Embryonic facial prominence (tissue), 1 donor: ENCODE data around the gene COL13A1.

Source experiments
- DNase-seq: peaks from one replicate; pipeline ENCODE4 v3.0.0-alpha.2; 2016; ENCODE audit errors: extremely low spot score

The COL13A1 gene

DNA sequence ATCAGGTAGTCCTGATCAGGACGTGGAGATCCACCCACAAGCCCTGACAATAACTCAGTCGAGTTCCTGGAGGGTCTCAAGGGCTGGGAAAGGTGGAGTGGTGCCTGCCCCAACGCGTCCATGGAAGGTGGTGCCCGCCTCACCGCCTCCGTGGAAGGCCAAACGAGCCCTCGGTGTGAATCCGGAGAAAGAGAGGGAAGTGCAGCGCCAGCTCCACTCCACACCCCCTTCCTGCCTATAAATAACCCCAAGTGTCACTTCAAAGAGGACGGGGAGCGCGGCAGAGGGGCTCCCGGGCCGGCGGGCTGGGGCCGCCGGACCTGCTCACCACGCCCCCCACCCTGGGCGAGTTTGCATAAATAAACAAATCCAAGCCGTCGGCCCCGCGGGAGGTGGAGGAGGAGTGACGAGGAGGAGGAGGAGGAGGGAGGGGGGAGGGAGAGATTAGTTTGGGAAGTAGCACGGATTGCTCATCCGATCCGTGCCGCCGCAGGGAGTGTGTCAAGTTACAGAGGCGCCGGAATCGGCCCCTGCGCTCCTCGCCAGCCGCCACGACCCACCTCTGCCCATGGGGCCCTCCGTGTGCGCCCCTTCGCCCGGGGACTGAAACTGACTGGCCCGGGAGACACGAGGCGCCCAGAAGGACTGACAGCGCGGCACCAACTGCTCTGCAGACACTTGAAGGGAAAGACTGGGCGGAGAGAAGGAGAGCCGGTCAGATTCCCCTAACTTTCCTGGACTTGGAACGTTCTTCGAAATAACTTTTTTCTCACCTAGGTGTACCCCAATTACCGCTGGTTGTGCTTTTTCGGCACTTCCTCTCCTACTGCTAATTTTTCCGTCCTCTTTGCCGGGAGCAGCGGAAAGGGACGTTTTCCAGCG is at the start of gene COL13A1:
TSS of gene COL13A1 (plus strand) at position 473 of the 882 bp plus-strand sequence. CDS start 518 bp downstream, outside the sequence.
- DNase-seq = peak; percentile 33

DNA sequence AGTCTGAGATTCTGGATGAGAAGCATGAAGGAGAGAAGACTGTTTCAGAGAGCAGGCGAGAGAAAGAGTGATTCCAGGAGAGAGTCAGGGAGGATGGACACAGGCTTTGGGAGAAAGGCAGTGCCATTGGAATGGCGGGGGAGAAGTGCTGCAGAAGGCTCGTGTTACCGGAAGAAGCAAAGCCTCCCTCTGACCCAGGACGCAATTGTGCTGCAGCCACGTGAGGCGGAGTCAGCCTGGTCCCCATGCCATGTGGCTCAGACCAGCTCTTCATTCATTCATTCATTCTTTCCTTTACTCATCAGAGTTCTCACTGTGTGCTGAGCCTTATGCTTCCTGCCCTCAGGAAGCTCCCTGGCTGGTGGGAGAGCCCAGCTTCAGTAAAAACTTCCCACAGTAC is 49.2 kb upstream of the COL13A1 start:
- no peak for DNase-seq

DNA sequence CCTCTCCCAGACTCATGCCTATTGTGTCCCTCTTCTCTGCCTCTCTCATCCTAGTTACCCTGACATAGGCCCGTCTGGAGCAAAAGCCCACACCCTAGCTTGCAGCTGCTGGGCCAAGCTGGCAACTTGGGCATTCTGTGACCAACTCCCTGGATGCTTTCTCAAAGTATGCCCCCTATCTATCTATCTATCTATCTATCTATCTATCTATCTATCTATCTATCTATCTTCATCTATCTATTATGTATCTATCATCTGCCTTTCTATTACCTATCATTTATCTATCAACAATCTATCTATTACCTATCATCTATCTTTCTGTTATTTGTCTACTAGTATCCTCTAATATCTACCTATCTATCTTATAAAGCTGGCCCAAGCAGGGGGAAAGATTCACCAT is 45.4 kb upstream of the COL13A1 start:
- DNase-seq = no peak

DNA sequence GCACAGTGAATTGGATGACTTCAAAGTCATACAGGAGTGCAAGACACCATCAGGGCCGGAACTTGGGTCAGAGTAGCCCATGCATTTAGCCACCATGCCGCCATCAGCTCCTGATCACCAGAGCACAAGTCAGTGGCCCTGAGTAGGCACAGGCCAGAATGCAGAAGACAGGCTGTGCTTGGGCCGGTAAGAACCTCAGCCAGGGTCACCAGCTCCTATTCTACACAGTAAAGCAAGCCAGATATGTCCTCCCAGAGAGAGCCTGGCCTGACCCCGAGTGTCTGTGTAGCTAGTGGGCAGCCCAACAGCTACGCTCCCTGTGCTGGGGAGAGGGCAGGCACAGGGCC is 44.5 kb upstream of the COL13A1 start:
- no peak for DNase-seq

DNA sequence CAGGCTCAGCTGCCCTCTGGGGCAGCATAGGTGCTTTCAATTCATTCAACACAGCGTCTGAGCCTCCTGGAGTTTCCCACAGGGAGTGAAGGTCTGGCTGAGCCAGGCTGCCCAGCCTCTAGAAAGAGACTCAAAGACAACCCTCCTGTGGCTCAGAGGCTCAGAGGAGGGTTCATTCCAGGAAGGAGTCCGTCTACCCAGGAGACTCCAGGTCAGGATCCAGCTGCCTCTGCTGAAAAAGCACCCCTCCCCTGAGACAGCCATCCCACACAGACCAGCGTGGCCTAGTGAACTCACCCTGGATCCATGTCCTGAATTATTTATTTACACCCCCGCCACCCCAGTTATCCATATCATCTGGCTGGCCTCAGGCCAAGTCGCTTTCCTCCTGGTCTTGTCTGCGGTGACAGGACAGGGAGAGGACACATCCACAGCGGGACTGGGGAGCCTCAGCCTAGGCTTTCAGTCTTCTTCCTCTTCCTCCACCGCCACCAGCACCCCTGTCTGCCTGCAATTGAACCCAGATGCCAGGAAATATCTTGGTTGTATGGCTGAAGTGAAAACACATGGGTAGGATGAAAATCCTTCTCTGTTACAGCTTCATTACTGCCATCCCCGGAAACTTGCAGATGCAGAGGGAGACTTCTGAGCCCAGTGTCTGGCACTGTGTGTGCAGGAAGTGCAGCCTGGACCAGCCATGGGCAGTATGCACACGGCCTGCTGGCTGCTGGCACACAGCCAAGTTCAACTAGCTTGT is 44.0 kb upstream of the COL13A1 start:
- DNase-seq = peak; percentile 63

DNA sequence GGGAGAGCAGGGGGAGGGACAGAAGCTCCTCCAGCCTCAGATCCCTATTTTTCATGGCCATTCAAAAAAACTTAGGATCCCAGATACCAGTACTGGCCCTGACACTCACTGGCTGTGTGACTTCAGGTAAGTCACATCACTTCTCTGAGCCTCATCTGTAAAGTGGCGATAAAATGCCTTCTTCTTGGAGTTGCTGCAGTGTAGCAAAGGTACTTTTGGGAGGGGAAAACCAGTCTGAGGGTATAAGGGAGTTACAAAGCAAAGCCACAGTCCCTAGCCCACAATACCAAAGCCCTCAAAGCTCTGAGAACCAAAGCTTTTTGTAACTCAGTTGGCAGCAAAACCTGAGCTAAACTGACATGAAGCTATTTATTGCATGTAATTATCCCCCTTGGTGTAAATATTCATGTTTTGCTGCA is 43.4 kb upstream of the COL13A1 start:
- DNase-seq = no peak

DNA sequence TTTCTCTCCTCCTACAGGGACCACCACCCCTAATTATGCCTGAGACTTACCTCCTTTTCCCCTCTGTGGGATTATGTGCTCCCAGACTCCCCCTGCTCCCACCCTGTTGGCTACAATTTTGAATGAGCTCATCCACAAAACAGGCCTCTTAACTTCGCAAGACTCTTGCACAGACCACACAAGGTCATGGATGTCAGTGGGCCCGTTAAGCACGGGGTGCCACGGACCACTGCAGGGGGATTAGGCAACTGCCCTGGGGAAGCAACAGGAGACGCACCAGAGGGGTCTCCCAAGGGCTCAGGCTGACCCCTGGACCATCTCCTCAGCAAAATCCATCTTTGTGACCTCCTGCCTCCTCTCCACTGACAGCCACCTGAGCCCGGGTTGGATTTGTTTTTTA is 42.1 kb upstream of the COL13A1 start:
- no peak for DNase-seq

DNA sequence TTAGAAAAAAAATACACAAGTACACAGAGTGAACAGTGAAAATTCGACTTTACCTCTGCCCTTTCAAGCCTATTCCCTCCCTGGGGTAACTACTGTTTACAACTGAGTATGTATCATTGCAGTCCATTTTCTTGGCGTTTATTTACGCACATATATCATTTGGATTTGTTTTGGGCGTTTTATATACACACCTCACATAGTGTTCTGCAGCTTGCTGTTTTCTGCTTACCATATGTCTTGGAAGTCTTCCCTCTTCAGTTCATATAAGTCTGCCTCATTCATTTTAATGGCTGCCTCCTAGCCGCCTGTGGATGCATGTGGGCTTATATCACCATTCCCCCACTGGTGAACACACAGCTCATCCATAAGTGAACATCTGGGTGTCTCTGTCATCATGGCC is 41.6 kb upstream of the COL13A1 start:
- no peak for DNase-seq

DNA sequence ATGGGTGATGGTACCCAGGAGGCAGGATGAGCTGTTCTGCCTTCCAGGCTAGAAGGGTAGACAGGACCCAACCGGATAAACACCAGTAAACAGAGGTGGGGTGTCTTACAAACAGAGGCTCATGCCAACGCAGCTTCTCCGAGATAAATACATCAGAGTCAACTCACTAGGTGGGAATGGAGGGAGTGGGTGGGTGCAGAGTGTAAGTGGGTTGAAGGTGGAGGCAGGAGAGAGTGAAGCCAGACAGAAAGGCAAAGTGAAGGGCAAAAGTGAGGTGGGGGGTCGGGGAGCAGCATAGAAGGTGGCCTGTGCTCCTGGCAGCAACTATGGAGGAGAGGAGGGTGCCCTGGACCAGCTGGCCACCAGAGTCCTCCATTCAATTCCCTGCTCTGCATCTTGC is 40.4 kb upstream of the COL13A1 start:
- no peak for DNase-seq

DNA sequence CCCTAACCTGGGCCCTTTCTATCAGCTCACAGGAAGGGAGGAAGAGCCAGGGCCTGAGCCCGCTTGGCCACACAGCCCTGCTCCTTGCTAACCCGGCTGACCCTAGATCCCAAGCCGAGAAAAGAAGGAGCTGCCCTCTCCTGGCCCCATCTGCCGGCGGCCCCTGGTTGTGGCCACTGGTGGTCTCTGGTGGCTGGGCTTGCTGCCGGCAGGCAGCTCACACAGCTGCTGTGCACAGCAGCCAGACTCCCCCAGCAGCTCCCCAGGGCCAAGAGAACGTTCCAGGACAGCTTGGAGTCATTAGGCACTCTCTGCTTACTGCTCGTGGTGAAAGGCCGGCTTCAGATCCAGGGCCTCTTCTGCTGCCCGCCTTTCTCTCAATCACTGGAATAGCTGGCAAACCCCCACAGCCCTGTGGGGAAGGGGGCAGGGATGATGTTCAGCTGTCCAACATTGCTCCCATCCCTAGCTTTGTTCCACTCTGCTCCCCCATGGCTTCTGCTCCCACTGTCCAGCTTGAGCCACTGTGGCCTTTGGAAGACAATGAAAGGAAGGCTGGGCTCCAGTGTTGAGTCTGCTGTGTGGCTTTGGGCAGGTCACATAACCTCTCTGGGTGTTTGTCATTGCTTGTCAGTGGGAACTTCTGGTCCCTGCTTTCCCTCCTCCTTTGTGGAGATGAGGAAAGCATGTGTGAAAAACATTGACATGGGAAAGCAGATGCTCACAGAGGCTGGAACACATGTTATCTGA is 35.4 kb upstream of the COL13A1 start:
- DNase-seq = peak; percentile 30

DNA sequence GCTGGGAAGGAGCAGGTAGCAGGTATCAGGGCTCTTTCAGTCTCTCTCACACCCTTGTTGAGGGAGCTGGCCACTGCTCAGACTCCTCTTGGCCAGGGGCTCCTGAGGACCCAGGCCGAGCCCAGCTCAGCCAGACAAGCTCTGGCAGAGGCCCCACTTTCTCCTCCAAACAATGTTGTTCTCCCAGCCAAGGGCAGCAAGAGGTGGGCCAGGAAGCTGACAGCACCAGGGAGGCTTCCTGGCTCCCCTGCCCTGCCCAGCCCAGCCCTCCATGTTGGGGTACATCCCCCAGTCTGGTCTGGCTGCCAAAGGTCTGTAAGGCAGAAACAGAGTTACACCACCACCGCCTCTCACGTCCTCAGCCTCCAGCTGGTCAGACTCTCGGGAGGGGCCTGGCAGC is 33.9 kb upstream of the COL13A1 start:
- DNase-seq = no peak

DNA sequence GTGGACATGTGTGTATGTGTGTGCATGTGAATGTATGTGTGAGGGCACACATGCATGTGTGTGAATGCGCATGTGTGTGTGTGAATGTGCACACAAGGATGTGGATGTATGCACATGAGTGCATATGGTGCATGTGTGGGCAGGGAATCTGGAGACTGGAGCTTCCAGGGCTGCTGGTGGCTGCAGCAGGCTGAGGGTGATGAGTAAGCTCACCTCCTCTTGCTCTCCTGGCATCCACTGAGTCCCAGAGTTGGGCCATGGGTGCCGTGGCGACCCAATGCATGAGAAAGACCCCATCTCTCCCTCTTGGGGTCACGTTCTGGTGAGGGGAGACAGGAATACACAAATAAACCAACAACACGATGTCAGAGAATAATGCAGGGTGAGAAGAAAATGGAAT is 33.3 kb upstream of the COL13A1 start:
- no peak for DNase-seq

DNA sequence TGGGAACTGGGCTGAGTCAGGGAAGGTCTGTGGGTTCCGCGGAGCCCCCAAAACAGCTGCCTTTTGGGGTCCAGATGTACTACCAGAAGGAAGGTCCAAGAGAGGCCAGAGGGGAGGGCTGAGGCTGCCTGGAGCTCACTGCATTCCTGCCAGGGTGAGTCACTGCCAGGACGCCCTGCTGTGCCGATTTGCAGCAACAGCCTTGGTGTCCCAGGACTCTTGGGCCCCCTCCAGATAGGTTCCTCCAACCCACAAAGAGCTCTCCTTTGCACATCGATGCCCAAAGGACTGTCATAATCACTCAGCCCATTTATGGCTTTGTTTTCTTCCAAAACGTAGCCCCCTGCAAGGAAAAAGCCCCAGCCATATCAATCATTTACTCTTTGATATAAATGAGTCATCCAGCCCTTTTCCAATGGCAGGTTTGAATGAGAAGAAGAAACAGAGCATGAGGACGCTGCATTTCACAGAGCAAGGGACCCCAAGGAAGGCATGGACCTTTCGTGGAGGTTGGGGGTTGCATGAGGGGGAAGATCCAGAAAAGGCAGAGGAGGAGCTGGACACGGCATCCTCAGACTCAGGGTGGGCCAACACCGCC is 32.2 kb upstream of the COL13A1 start:
- no peak for DNase-seq

DNA sequence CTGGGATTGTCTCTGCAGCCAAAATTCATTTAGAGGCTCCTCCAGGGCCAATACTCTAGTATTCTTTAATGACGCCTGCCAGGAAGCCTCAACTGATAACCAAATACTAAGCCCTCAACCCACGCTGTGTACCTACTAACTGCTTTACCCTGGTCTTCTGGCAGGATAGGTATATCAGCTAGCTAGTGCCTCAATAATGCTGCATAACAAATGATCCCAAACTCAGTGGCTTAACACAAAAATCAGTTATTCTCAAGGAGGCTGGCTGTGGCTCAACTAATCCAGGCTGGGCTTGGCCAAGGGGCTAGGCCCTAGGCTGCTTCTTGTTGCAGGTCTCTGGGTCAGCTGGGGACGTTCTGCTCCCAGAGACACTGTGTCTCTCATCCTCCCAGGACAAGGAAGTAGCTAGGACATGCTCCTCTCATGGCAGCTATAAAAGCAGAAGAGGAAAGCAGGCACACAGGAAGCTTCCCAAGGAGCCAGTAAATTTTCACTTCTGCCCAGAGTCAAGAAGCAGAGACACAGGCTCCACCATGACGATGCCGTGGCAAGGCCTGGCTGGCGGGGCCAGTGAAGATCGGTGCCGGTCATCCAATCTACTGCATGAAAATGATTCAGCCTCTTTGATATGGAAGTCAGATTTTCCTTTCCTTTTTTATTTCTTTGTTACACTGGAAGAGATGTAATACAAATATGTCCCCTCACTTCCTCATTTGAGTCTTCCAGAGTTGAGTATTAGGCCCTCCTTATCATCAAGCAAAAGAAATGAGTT is 28.6 kb upstream of the COL13A1 start:
- DNase-seq = no peak

DNA sequence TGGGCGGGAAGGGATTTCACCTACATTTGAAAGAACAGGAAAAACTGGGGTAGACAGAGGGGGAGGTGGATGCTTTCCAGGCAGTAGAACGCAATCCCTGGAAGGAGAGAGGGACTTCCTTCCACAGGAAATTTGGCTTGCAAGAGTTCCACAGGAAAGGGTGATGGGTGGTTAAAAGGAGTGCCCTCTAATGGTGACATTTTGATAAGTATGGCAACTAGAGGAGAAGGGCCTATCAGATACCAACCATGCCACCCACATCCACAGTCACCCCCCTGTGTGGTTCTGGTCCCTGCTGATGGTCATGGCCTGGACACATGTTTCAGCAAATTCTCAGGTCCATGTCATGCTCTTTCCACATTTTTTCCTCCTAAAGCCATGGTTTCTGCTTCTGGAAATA is 27.1 kb upstream of the COL13A1 start:
- no peak for DNase-seq

DNA sequence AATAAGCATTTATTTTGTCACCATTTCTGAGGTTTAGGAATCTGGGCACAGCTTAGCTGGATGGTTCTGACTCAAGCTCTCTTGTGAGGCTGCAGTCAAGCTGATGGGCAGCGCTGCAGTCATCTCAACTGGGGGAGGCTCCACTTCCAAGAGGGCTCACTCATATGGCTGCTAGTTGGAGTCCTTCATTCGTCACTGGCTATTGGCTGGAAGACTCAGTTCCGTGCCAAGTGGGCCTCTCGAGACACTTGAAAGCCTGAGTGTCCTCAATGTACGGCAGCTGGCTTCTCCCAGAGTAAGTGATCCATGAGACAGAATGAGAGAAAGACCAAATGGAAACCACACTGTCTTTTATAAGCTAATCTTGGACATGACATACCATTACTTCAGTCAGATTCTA is 21.6 kb upstream of the COL13A1 start:
- no peak for DNase-seq

DNA sequence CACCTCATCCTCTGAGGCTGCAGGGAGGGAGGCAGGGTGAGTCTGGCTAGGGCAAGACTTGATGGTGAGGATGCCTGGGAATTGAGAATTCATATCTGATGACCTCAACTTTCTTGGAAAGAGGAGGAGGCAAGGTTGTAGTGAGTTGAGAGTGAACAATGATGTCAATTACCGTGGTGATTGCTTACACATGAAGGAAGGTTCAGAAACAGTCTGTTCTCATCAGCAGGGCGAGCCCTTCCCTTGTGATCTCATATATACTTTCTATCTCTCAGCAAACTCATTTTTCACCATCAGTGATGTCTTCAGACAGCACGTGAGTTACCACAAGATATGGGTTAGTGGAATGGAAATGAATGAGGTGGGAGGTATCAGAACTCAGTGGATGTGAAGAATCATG is 20.1 kb upstream of the COL13A1 start:
- no peak for DNase-seq

DNA sequence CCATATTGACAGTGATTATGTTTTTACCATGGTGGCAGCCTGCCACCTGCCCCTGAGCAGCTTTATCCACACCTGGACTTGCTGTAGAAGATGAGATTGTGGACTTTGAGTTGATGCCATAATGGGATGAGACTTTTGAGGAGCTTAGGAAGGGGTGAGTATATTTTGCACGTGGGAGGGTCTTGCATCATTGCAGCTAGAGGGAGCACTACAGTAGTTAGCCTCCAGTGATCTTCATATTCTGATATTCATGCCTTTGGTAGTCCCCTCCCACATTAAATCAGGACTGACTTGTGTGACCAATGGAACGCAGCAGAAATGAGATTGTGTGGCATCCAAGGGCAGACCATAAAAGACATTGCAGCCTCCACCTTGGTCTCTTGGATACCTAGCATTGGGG is 18.2 kb upstream of the COL13A1 start:
- no peak for DNase-seq

DNA sequence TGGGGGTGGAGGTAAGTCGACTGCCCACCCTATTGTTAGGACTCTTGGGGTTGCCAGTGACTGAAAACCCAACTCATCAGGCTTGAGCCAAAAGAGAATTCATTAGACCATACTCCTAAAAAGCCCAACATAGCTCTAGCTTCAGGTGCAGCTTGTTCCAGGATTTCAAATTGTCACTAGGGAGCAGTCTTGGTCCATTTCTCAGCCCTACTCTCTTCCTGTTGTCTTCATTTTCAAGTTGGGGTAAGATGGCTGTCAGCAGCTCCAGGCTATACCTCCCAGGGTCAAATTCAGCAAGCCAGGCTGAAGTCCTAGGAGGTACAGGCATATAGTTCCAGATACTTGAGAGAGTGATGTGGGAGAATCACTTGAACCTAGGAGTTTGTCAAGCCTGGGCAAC is 14.9 kb upstream of the COL13A1 start:
- no peak for DNase-seq

DNA sequence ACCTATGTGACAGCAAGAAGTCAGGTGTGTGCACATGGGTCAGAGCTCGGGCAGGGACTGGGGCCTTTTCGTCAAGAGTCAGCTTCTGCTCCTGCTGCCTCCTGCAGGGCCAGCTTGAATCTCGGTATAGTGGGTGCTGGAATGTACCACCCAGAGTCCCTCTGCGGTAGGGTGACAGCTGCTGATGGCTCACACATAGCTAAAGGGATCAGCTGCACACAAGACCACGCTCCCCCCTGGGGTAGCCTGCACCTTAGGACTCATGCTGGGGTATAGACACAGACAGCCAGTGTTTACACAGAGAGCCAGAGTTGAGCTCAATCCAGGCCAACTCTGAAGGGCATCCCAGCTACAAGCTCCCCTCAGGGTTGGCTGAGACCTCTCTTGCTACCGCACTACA is 14.0 kb upstream of the COL13A1 start:
- no peak for DNase-seq

DNA sequence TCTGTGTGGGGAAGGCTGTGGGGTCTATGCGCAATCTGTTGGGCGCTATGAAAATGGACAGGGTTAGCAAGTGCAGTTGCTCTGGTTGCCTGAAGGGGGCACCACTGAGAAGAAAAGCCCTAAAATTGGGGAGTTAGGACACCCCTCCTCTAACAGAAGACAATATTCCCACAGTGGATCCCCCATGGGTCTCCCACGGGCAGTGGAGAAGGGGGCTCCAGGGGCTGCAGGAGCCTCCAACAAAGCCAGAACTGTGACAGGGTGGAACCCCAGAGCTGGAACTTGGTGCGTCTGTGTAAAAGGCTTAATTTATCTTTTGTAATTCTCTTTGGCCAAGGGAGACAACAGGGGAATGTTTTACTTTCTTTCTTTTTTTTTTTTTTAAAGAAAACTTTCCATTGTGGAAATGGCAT is 12.5 kb upstream of the COL13A1 start:
- DNase-seq = no peak
